Activated CD8-positive, alpha-beta memory T cell treated with anti-CD3 and anti-CD28 coated beads for 36 hours (primary cell): ENCODE data around the gene SMPD3. TPM values are rescaled to one million over a fixed set of nuclear protein-coding genes. Genes with fewer than 3 reads are reported as not detected.

Experiments used
- CTCF ChIA-PET: fragments of 350-600 bp; sonication (Branson Sonifier 250); formaldehyde crosslinking; loops from one replicate; lab custom pipeline; 2021; ENCODE audit warnings: antibody characterized with exemption; lab: Charles Lee
- POLR2A ChIA-PET: fragments of 350-600 bp; sonication (Branson Sonifier 250); formaldehyde crosslinking; loops from one replicate; lab custom pipeline; 2021; ENCODE audit warnings: antibody characterized with exemption; lab: Charles Lee
- total RNA-seq, 2 experiments: library from RNA; stranded (reverse); gene quantifications; one replicate each; pipeline ENCODE4 v1.2.3, GENCODE V29; 2021

SMPD3 gene
- total RNA-seq, 2 experiments from 2014 or later, result 0.19 TPM

DNA sequence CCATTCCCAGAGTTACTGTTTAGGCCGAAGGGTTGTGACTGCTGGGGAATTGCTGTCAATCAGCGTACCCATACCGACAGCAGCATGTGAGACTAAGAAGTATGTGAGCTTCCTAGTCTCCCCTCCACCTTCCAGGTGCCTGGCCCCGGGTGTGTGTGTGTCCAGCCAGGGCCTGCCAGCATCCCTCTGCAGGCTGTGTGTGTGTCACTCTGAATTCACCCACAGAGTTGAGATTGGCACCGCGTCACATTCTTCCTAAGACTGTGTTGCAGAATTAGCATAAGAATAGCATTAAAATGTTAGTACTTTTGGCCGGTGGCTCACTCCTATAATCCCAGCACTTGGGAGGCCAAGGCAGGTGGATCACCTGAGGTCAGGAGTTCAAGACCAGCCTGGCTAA, 105.7 kb downstream of the SMPD3 start:
- CTCF ChIA-PET, result interaction anchor here (1.3 to 1.7 kb wide), 2 partner anchors 81 to 167 kb away, joined by 4 to 6 read pairs; no protein-coding TSS in a partner anchor
- POLR2A ChIA-PET, result no interaction called here

DNA sequence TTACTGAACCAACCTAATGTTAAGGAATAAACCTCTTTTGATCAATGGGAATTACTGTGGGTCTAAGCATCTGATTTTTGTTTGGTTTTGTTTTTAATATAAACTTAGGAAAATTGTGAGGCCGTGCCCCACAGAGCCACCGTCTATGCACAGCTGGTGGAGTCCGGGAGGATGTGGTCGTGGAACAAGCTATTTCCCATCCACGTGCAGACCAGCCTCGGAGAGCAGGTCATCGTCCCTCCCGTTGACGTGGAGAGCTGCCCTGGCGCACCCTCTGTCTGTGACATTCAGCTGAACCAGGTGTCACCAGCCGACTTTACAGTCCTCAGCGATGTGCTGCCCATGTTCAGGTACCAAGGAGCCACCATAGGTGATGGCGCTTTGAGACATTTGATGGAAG, 109.1 kb downstream of the SMPD3 start:
- ChIA-PET POLR2A (no interaction called here), CTCF (interaction anchor here (1.5 to 2.3 kb wide), 3 partner anchors 16 to 78 kb away, joined by 3 to 7 read pairs (median 7); partner anchors contain the start of gene SLC7A6)

DNA sequence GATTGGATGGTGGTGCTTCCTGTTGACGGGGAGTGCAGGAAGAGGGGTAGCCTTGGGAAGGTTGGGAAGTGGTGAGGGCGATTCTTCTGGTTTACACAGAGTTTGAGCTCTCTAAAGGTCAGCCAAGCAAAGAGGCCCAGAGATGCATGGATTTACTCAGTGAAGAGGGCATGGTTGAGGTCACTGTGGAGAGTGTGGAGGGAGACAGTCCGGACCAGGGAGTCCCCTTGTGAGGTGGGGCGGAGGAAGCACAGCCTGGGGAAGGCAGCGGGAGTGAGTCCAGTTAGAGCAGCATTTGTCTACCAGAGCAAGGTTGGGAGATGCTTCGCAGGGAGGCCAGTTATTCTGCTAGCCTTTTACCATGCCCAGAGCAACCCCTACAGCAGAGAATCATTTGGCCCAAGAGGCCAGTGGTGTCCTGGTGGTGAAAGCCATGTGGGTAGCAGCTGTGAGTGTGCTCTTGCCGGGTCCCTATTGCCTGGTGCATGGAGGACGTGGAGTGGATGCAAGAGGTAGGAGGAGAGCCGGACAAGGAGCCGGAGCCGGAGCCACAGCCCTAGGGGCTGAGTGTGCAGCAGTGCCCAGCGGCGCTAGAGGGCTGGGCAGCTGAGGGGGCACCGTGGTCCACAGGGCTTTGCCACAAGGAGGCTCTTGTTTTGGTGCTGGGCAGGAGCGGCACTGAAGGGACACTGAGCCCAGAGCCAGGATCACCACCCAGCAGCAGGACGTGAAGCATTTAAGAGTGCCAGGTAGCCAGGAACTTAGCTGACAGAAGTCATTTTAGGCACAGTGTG, 109.8 kb downstream of the SMPD3 start:
- ChIA-PET CTCF (interaction anchor here (0.8 to 2.3 kb wide), 4 partner anchors 10 to 77 kb away, joined by 3 to 7 read pairs (median 5); partner anchors contain the start of gene SLC7A6), POLR2A (no interaction called here)

DNA sequence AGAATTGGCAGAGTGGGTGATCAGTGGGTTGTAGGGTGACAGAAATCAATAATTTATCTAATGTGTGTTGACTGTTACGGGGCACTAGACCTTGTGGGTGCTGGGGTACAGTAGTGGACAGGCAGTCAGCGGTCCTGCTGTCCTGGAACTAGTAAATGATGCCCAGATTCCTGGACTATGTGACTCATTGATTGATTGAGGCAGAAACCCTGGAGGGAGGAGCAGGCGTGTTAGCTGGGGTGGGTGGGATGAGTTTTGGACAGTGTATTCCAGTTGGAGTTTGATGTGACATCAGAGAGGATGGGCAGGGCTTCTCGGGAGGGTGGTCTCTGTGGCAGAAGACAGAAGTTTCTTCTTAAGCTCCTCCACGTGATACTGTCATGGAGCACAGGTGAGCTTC, 113.1 kb downstream of the SMPD3 start:
- POLR2A ChIA-PET, result interaction anchor here (0.8 kb wide), 1 partner anchor 71 kb away, joined by 4 read pairs; no protein-coding TSS in a partner anchor
- CTCF ChIA-PET, result interaction anchor here (0.9 to 1.2 kb wide), 2 partner anchors 71 to 73 kb away, joined by 3 read pairs; partner anchors contain the start of gene SLC7A6

DNA sequence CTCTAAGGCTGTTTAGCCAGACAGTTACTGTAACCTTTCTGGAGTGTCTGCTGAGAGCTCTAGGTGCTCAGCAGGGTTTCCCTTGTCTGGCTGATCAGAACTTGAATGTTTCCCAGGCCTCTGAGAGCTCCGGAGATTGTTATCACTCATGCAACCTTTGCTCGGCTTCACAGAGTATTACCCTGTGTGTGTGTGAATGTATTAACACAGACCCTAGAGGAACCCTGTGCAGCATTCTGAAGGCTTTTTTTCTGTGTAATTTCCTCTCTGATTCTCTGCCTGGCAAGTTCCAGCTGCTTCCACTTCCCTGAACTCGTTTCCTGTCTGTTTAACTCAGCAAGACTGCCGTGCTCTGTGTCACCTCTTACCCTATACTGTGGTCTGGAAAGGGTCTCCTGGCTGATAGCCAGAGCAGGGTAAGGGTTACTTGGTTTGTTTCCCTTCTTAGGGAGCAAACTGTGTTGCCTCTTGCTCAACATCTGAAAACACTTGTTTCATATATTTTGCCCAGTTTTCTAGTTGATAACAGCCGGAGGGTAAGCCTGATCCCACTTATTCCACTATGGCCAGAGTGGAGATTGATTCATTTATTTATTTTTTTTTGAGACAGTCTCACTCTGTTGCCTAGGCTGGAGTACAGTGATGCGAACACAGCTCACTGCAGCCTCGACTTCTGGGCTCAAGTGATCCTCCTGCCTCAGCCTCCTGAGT, 115.7 kb downstream of the SMPD3 start:
- POLR2A ChIA-PET, result no interaction called here
- CTCF ChIA-PET, result interaction anchor here (2.2 kb wide), 1 partner anchor 71 kb away, joined by 12 read pairs; no protein-coding TSS in a partner anchor

DNA sequence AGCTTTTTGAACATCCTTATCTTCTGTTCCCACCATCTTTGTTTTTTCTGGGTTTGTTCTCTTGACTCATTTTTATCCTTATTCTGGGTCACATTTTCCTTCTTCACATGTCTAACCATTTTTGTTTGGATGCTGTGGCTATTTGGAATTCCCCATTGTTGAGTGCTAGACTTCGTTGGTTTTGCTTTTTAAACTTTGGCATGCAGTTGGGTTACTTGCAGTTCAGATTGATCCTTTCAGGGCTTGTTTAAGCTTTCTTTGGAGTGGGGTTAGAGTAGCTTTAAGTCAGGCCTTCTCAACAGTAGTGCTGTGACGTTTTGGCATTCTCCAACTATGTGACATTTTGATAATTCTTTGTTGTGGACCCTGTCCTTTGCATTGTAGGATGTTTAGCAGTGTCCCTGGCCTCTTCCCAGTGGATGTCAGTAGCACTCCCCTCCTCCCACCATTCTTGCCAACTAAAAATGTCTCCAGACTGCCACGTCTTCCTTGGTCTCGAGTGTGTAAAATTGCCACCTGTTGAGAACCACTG, 116.4 kb downstream of the SMPD3 start:
- CTCF ChIA-PET, result interaction anchor here (2.2 kb wide), 1 partner anchor 70 kb away, joined by 12 read pairs; no protein-coding TSS in a partner anchor
- POLR2A ChIA-PET, result no interaction called here

DNA sequence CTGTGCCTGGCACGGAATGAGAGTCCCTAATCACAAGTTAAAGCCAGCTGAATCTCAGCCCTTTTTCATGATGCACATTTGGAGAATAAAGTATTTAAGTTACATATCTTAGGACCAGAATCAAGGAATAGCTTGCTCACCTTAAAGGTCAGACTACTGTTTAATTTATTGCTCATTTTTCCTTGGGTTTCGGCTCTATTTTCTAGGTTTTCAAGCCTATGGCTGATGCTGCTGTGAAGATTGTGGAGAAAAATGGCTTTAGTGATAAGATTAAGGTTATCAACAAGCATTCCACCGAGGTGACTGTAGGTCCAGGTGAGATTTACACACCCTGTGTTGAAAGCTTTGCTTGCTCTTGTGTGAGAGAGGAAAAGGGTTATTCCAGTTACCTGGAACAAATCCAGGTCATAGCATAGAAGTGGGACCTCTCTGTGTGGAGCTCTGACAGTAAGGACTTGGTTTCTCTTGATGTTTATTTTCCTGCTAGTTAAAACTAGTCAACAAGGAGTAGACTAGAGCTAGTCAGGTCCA, 119.4 kb downstream of the SMPD3 start:
- POLR2A ChIA-PET, result interaction anchor here (1.4 kb wide), 1 partner anchor 10 kb away, joined by 4 read pairs; no protein-coding TSS in a partner anchor
- CTCF ChIA-PET, result interaction anchor here (0.6 to 6.0 kb wide), 25 partner anchors 9 to 192 kb away, joined by 3 to 160 read pairs (median 4); partner anchors contain the start of genes PLA2G15, PRMT7, SLC7A6 and SLC7A6OS

DNA sequence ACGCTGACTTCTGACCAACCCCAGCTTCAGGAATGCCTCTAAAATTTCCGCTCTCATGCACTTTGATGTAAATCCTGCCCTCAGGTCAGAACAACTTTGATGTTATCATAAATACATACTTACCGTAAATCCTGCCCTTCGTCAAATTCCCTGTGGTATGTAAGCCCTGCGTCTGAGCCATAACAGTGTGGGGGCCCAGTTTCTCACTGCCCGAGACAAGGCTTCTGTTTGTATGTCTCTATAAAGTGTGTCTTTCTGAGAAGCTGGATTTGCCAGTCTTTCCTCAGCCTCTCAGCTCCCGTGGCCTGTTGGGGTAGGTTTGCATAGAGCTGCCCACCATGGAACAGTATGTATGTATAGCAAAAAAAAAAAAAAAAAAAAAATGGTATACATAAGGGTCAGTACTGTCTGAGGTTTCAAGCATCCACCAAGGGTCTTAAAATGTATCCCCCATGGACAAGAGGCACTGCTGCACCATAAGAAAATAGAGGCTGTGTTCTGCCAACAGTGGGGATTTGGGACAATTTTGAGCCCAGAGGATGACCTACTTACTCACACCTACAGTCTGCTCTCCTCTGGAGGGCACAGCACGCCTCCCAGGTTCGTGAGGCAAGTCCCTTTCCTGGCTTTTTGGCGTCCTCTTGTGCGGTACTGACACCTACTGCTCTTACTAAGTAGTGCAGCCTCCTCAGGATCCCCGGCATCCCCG, 120.0 kb downstream of the SMPD3 start:
- POLR2A ChIA-PET, result interaction anchor here (0.6 to 1.4 kb wide), 4 partner anchors 9 to 86 kb away, joined by 3 to 4 read pairs (median 4); no protein-coding TSS in a partner anchor

DNA sequence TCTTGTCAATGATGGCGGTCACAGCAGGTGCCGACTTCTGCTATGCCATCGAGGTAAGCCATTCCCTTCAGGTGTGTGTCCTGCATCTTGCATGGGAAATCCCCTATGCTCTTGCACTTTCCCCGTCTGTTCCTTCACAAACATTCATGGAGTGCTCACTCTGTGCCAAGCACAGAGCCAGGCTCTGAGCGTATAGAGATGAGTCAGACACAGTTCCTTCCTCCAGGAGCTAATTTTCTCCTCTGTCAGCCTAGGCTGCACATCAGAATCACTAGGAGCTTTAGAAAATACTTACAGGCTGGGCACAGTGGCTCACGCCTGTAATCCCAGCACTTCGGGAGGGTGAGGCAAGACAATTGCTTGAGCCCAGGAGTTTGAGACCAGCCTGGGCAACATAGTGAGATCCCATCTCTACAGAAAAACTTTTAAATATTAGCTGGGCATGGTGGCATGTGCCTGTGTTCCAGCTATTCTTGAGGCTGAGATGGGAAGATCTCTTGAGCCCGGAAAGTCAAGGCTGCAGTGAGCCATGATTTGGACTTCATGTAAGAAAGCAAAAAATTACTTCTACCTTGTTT, 123.4 kb downstream of the SMPD3 start:
- CTCF ChIA-PET, result interaction anchor here (6.0 to 6.1 kb wide), 2 partner anchors 63 to 64 kb away, joined by 64 to 160 read pairs; partner anchors contain the start of gene SLC7A6
- POLR2A ChIA-PET, result interaction anchor here (0.6 kb wide), 1 partner anchor 257 kb away, joined by 5 read pairs; no protein-coding TSS in a partner anchor

More for the DNA sequence above, 120.0 kb downstream of the SMPD3 start:
- CTCF ChIA-PET, result interaction anchor here (0.6 to 6.0 kb wide), 27 partner anchors 9 to 875 kb away, joined by 3 to 160 read pairs (median 3); partner anchors contain the start of genes PLA2G15, PRMT7, SLC7A6 and SLC7A6OS

DNA sequence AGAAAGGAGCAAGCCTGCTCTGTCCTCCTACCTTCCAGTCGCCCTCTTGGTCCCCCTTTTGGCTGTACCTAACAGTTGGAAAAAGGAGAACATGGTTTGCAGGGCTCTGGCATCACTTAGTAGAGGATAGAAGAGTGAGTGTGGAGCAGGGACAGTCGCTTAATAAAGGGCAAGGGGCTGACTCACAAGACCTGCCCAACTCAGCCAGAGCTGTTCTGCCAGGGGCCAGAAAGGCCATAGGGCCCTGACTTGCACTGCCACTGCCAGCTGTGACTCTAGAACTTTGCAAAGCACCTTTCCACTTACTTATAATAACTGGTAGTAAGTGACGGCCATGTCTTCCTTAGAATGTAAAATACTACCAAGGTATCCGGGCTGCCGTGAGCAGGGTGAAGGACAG, 124.0 kb downstream of the SMPD3 start:
- ChIA-PET POLR2A (interaction anchor here (0.6 kb wide), 1 partner anchor 256 kb away, joined by 5 read pairs; no protein-coding TSS in a partner anchor), CTCF (interaction anchor here (6.1 kb wide), 1 partner anchor 62 kb away, joined by 64 read pairs; the partner anchor contains the start of gene SLC7A6)

DNA sequence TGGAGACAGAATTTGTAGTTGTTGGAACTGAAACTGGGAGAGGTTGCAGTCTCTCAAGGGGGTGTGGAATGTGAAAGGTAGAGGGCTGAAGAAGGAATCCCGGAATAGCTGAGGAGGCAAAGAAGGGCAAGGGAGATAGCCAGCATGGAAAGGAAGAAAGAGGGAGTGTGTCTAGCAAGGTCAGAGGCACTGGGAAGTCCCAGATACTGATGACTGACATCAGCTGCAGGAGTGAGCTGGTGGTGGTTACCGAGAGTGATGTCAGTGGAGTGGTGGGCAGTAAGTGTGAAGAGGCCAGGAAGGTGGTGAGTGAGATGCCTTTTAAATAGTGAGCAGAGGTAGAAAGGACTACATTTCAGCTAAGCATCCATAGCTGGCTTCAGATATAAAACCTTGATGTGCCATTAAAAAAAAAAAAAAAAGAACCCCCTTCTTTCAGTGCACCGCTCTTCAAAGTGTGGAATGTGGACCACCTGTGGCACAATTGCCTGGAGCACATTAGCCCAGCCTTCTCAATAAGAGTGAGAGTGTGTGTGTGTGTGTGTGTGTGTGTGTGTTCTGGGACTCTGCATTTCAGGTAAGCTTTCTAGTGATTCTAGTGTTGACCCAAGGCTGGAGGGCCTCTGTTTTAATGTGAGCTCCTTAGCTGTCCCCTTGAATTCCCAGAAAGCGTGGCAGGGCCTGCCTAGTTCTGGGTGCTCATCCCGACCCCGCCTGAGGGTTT, 129.0 kb downstream of the SMPD3 start:
- CTCF ChIA-PET, result interaction anchor here (1.1 to 6.1 kb wide), 4 partner anchors 9 to 57 kb away, joined by 3 to 64 read pairs (median 8); partner anchors contain the start of genes PRMT7, SLC7A6 and SLC7A6OS
- POLR2A ChIA-PET, result interaction anchor here (1.0 to 1.3 kb wide), 4 partner anchors 9 to 58 kb away, joined by 4 to 10 read pairs (median 7); partner anchors contain the start of genes PRMT7, SLC7A6 and SLC7A6OS

DNA sequence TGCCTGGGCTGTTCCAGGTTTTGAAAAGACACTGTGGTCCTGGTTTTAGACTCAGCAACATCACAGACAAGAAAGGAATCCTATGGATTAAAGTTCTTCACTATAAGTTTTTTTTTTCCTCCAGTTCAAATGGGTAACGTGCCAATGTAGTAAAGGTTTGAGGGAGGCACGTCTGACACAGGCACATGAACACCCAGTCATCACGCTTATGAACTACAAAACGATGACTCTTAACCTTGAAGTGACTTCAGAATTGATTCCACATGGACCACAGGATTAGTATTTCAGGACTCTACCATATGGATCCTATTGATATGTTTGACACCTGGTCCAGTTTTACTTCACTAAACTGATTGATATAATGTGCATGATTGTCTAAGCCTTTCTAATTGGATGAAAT, 135.2 kb downstream of the SMPD3 start:
- CTCF ChIA-PET, result interaction anchor here (2.4 kb wide), 1 partner anchor 52 kb away, joined by 7 read pairs; no protein-coding TSS in a partner anchor
- POLR2A ChIA-PET, result no interaction called here

DNA sequence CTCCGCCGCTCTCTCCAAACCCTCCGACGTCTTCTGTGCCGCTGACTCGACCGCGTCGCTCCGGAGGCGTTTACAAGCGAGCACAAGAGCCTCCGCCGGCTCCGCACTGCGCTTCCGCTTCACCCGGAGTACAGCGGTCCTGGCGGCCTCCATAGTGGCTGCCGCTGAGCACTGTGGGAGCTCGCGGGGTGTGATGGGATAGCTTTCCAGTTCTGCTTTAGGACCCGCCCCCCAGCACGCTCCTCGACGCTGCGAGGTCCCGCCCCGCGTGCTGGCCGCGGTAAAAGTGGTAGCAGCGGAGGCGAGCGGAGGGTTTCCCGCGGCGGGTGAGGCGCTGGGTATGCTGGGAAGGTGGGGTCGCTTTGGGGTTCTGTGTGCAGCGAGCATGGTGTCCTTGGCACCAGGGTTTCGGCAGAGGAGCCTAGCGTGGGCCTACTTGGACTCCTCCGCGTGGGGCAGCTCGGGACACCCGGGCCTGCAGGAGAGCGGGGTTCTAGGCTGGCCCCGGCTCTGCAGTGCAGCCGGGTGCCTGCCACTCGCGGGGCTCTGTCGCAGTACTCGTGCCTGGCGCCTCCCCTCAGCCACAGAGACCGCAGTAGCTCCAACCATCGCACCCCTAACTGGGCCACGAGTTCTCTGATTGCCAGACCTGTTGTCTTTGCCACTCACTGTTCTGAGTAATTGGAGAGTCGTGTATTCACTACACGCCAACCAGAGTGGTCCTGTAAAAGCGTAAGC, 137.4 kb downstream of the SMPD3 start, which contains the start of the genes PRMT7 and SLC7A6OS:
Gene PRMT7, plus strand, starts transcription at position 246 of the 738 bp plus-strand sequence. CDS start 4,961 bp downstream, outside the sequence.
Gene SLC7A6OS, minus strand, starts transcription at position 173 of the 738 bp plus-strand sequence. Its CDS starts 20 bp downstream, at position 153.
- ChIA-PET POLR2A (interaction anchor here (0.5 to 1.8 kb wide), 14 partner anchors 9 to 544 kb away, joined by 3 to 21 read pairs (median 3); partner anchors contain the start of gene SLC7A6), CTCF (interaction anchor here (0.7 to 2.4 kb wide), 13 partner anchors 8 to 65 kb away, joined by 3 to 23 read pairs (median 3); partner anchors contain the start of genes PLA2G15 and SLC7A6)

DNA sequence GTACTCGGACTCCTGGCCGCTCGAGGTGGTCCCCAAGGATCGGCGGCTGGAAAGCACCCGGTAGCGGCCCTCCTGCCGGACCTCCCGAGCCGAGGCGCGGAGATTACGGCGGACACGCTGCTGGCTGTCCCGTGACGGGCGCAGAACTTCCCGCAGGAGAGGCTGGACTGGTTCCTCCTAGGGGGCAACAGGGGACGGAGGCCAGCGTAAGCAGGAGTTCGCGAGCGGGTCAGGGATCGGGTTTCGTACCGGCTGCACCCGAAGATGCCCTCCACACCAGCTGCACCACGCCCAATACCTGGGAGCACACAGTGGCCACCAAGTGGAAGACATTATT, 137.9 kb downstream of the SMPD3 start:
- CTCF ChIA-PET, result interaction anchor here (0.7 to 2.4 kb wide), 12 partner anchors 9 to 65 kb away, joined by 3 to 23 read pairs (median 3); partner anchors contain the start of genes PLA2G15 and SLC7A6
- POLR2A ChIA-PET, result interaction anchor here (0.5 to 1.8 kb wide), 11 partner anchors 9 to 347 kb away, joined by 3 to 21 read pairs (median 4); partner anchors contain the start of gene SLC7A6

DNA sequence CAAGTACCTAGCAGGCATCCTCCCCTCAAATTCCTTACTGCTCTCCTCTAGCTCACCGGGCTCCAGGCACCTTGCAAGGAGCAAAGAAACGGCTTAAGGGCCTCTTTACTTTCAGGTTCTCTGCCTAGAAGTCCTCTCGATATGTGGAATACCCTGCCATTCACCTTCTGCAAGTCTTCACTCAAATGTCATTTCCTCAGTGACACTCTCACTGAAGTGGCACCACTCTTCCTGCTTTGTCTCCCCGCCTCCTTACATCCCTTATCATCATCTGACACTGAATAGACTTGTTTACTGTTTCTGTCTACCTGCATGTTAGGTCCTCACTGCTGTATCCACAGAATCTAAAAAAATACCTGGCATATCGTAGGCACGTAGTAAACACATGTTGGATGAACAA, 138.5 kb downstream of the SMPD3 start:
- ChIA-PET POLR2A (no interaction called here), CTCF (interaction anchor here (0.9 to 1.2 kb wide), 2 partner anchors 47 to 48 kb away, joined by 4 to 6 read pairs; no protein-coding TSS in a partner anchor)
